CD4-positive, alpha-beta T cell (primary cell): ENCODE data around the gene MIOS. TPM values are rescaled to one million over a fixed set of nuclear protein-coding genes. Genes with fewer than 3 reads are reported as not detected.

Source experiments
- ATAC-seq: fragments of 200-7000 bp; cut with Tn5 transposase; one replicate; pipeline ENCODE4 v1.10.0; 2022; ENCODE audit warnings: mild to moderate bottlenecking; ENCODE audit not compliant: poor library complexity
- CTCF ChIA-PET: fragments of 350-600 bp; sonication (Branson Sonifier 250); formaldehyde crosslinking; loops from one replicate; lab custom pipeline; 2021; ENCODE audit warnings: antibody characterized with exemption, inconsistent platforms; lab: Charles Lee
- POLR2A ChIA-PET: fragments of 350-600 bp; sonication (Branson Sonifier 250); formaldehyde crosslinking; loops from one replicate; lab custom pipeline; 2021; ENCODE audit warnings: antibody characterized with exemption, inconsistent platforms; lab: Charles Lee
- DNase-seq, 14 experiments: peaks; one replicate each; pipeline ENCODE4 v3.0.0-alpha.2; 2013 to 2020; ENCODE audit warnings: mixed read lengths in 2 of 14
- H3K27ac ChIP-seq, 2 donors: one replicate each; pipeline versions ENCODE4 v1.5.1 to v1.7.0; 2013; ENCODE audit warnings: low read length in 2 of 2, low read depth in 1 of 2, mild to moderate bottlenecking in 1 of 2
- H3K27me3 ChIP-seq, 2 experiments: 1 replicate in 1 of 2; 2 replicates in 1 of 2; pipeline versions ENCODE4 v1.6.1 to v1.7.0; 2013; ENCODE audit warnings: low read length in 2 of 2, control low read depth in 1 of 2, mild to moderate bottlenecking in 1 of 2, moderate library complexity in 1 of 2; ENCODE audit not compliant: insufficient read depth in 2 of 2, control insufficient read depth in 1 of 2
- H3K36me3 ChIP-seq: one replicate; pipeline ENCODE4 v1.6.1; 2013; ENCODE audit warnings: low read length, control low read depth; ENCODE audit not compliant: insufficient read depth
- H3K4me1 ChIP-seq: one replicate; pipeline ENCODE4 v1.6.1; 2013; ENCODE audit warnings: low read length, control low read depth; ENCODE audit not compliant: insufficient read depth
- H3K4me3 ChIP-seq: one replicate; pipeline ENCODE4 v1.5.1; 2013; ENCODE audit warnings: mild to moderate bottlenecking, low read length, moderate library complexity
- H3K9me3 ChIP-seq, 2 experiments: 1 replicate in 1 of 2; 2 replicates in 1 of 2; pipeline versions ENCODE4 v1.6.1 to v1.7.0; 2013; ENCODE audit warnings: low read length in 2 of 2, mild to moderate bottlenecking in 2 of 2, control low read depth in 1 of 2, moderate library complexity in 1 of 2; ENCODE audit not compliant: control insufficient read depth in 1 of 2, insufficient read depth in 1 of 2
- H3K27ac Mint-ChIP-seq: one replicate; pipeline ENCODE4 v1.8.0; 2020; ENCODE audit warnings: mixed read lengths
- H3K27me3 Mint-ChIP-seq: one replicate; pipeline ENCODE4 v1.8.0; 2021; ENCODE audit warnings: mixed read lengths
- H3K36me3 Mint-ChIP-seq: one replicate; pipeline ENCODE4 v1.8.0; 2021; ENCODE audit warnings: low read depth, mixed read lengths
- H3K4me1 Mint-ChIP-seq: one replicate; pipeline ENCODE4 v1.8.0; 2021; ENCODE audit warnings: low read depth, mixed read lengths
- H3K4me3 Mint-ChIP-seq: one replicate; pipeline ENCODE4 v1.8.0; 2020; ENCODE audit warnings: mild to moderate bottlenecking, mixed read lengths
- H3K9me3 Mint-ChIP-seq: one replicate; pipeline ENCODE4 v1.8.0; 2020; ENCODE audit warnings: mixed read lengths
- CTCF ChIP-seq: fragments of 200-600 bp; IDR thresholded peaks from one replicate; pipeline ENCODE4 v1.8.0; 2022; ENCODE audit warnings: antibody characterized with exemption, mild to moderate bottlenecking
- intact Hi-C, 2 experiments: fragments of 100-400 bp; cut with DNase I in 1 of 2; cut with micrococcal nuclease in 1 of 2; formaldehyde crosslinking; loops; one replicate each; pipeline versions ENCODE4 v1.15.1 to v1.9.0; 2023 to 2025; cut with DNase I, micrococcal nuclease
- total RNA-seq, 174 experiments: library from RNA in 2 of 174; stranded (reverse) in 2 of 174; gene quantifications; one replicate each; pipeline ENCODE4 v1.2.3 and lab custom pipeline; 2021 to 2026

MIOS gene
- total RNA-seq, 2 experiments from 2014 or later = 30.8 to 33.3 TPM

DNA sequence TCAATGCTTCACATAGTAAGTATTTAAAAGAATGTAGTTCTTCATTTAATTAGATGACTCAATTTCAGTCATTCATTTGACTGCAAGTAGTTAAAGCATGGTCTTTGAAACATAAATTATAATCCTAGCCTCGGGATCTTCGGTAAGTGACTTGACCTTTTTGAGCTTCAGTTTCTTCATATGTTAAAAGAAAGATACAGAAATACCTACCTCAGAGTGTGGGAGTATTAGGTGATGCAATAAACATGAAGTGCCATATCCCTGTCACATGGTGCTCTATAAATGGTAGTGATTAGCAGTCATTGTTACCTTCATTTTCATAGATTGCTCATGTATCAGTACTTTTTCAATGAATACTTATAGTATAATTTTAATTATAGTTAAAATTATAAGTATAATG, 42.6 kb downstream of the MIOS start:
- peaks cover 23% of the 10 kb centered on the region for H3K36me3 Mint-ChIP-seq
- no peaks in the 10 kb centered on the region for H3K4me1 Mint-ChIP-seq
- H3K27ac Mint-ChIP-seq = no peak overlapping the region
- no peaks in the 10 kb centered on the region for H3K27me3 ChIP-seq
- no peak overlapping the region for H3K4me3 ChIP-seq
- ChIA-PET CTCF (no interaction called here), POLR2A (no interaction called here)
- H3K9me3 ChIP-seq = no peaks in the 10 kb centered on the region
- DNase-seq (no peak), ATAC-seq (no peak)
- H3K4me1 ChIP-seq = no peaks in the 10 kb centered on the region
- no peak overlapping the region for H3K4me3 Mint-ChIP-seq
- H3K27ac ChIP-seq = no peak overlapping the region
- TF ChIP-seq CTCF = no peak
- no peaks in the 10 kb centered on the region for H3K27me3 Mint-ChIP-seq
- peaks cover 12% of the 10 kb centered on the region for H3K36me3 ChIP-seq
- H3K9me3 Mint-ChIP-seq = no peaks in the 10 kb centered on the region
- intact Hi-C loops = no loop called here

GRCh38 chr7:7612519-7612918, 45.8 kb downstream of the MIOS start:
- H3K9me3 ChIP-seq = no peaks in the 10 kb centered on the region
- DNase-seq (no peak), ATAC-seq (no peak)
- TF ChIP-seq CTCF = no peak
- H3K4me3 ChIP-seq = no peak overlapping the region
- H3K4me1 Mint-ChIP-seq = peaks cover 4% of the 10 kb centered on the region
- ChIA-PET CTCF (no interaction called here), POLR2A (no interaction called here)
- H3K36me3 Mint-ChIP-seq = peaks cover 5% of the 10 kb centered on the region
- H3K27me3 Mint-ChIP-seq = no peaks in the 10 kb centered on the region
- H3K36me3 ChIP-seq = peaks cover 6% of the 10 kb centered on the region
- H3K27me3 ChIP-seq = no peaks in the 10 kb centered on the region
- H3K4me3 Mint-ChIP-seq = no peak overlapping the region
- no peak overlapping the region for H3K27ac Mint-ChIP-seq
- H3K9me3 Mint-ChIP-seq = no peaks in the 10 kb centered on the region
- intact Hi-C loops = no loop called here
- no peaks in the 10 kb centered on the region for H3K4me1 ChIP-seq
- H3K27ac ChIP-seq = no peak overlapping the region

DNA sequence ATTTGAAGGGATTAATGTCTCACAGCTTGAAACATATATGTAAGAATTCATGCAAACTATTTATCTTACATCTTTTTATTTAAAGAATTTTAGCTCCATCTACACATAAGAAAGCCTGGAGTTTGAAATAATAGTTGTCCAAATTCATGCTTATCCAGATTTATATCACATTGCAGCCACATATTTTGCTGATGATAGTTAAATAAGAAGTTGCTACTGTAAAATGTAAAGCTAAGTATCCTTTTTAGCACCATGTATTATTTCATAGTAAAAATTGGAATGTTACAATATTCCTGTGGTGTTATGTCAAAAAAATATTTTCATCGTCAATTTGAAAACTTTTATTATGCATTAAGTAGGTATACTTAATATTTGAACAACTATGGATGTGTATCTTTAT, 46.5 kb downstream of the MIOS start:
- intact Hi-C loops = no loop called here
- no peak for DNase-seq

More for the DNA sequence above, 46.5 kb downstream of the MIOS start:
- Histone ChIP-seq H3K27ac (no peak overlapping the region), H3K4me1 (no peaks in the 10 kb centered on the region), H3K4me3 (no peak overlapping the region), H3K27me3 (no peaks in the 10 kb centered on the region), H3K36me3 (no peaks in the 10 kb centered on the region), H3K9me3 (no peaks in the 10 kb centered on the region)
- TF ChIP-seq CTCF = no peak
- Mint-ChIP-seq H3K27me3 (no peaks in the 10 kb centered on the region), H3K4me1 (peaks cover 5% of the 10 kb centered on the region), H3K36me3 (no peaks in the 10 kb centered on the region), H3K4me3 (no peak overlapping the region), H3K9me3 (no peaks in the 10 kb centered on the region), H3K27ac (no peak overlapping the region)
- CTCF ChIA-PET = no interaction called here
- no peak for ATAC-seq
- POLR2A ChIA-PET = no interaction called here
